Transverse colon (tissue), 4 donors: Measurements from ENCODE around the gene PDE4D.

Experiments used
- POLR2A ChIP-seq: fragments of 450-650 bp; IDR thresholded peaks from one replicate; pipeline ENCODE4 v1.6.1; 2016; ENCODE audit warnings: antibody characterized with exemption, mild to moderate bottlenecking, moderate library complexity
- POLR2AphosphoS5 ChIP-seq, 3 donors: sonication (generic); formaldehyde crosslinking; IDR thresholded peaks; one replicate each; pipeline ENCODE4 v1.6.1; 2016; ENCODE audit warnings: antibody characterized with exemption in 3 of 3
- TF ChIP-seq, protein P1 (sequence below), 5 experiments: fragments of 200-600 bp in 3 of 5; fragments of 450-650 bp in 2 of 5; sonication (generic) in 3 of 5; IDR thresholded peaks; 1 replicate in 2 of 5; 2 replicates in 3 of 5; pipeline ENCODE4 v1.5.1; 2016 to 2017; ENCODE audit warnings: antibody characterized with exemption in 5 of 5, inconsistent platforms in 3 of 5, mild to moderate bottlenecking in 2 of 5, moderate library complexity in 1 of 5

GRCh38 chr5:59538750-59539121, 354.8 kb downstream of the PDE4D start:
- TF ChIP-seq POLR2A (no peak), POLR2AphosphoS5 (IDR thresholded peaks at IDR 0.05) (no peak)
- TF ChIP-seq, protein P1, sequence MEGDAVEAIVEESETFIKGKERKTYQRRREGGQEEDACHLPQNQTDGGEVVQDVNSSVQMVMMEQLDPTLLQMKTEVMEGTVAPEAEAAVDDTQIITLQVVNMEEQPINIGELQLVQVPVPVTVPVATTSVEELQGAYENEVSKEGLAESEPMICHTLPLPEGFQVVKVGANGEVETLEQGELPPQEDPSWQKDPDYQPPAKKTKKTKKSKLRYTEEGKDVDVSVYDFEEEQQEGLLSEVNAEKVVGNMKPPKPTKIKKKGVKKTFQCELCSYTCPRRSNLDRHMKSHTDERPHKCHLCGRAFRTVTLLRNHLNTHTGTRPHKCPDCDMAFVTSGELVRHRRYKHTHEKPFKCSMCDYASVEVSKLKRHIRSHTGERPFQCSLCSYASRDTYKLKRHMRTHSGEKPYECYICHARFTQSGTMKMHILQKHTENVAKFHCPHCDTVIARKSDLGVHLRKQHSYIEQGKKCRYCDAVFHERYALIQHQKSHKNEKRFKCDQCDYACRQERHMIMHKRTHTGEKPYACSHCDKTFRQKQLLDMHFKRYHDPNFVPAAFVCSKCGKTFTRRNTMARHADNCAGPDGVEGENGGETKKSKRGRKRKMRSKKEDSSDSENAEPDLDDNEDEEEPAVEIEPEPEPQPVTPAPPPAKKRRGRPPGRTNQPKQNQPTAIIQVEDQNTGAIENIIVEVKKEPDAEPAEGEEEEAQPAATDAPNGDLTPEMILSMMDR (IDR thresholded peaks at IDR 0.05), result no peak
